Fibroblast of skin of scalp (primary cell): ENCODE data around the gene SMPD2.
A peak's percentile ranks its signal among the peaks of the same experiment; 100 is the strongest.
"Not testable (repeated sequence)": the region's sequence is repeated elsewhere in the genome, so short reads cannot be mapped to it uniquely, and the experiment has no call there.

Experiments
- DNase-seq: peaks from one replicate; pipeline ENCODE4 v3.0.0-alpha.2; 2013

The SMPD2 gene

GRCh38 chr6:109447087-109447486, 6.6 kb downstream of the SMPD2 start:
- no peak for DNase-seq

- DNase-seq = no peak
Measured at GRCh38 chr6:109447878-109448555, 7.5 kb downstream of the SMPD2 start.

- no peak for DNase-seq
Measured at GRCh38 chr6:109448615-109449014, 8.1 kb downstream of the SMPD2 start.

- no peak for DNase-seq
Measured at GRCh38 chr6:109449064-109449794, 8.7 kb downstream of the SMPD2 start.

- DNase-seq = no peak
Measured at GRCh38 chr6:109449795-109450673, 9.5 kb downstream of the SMPD2 start.

DNA sequence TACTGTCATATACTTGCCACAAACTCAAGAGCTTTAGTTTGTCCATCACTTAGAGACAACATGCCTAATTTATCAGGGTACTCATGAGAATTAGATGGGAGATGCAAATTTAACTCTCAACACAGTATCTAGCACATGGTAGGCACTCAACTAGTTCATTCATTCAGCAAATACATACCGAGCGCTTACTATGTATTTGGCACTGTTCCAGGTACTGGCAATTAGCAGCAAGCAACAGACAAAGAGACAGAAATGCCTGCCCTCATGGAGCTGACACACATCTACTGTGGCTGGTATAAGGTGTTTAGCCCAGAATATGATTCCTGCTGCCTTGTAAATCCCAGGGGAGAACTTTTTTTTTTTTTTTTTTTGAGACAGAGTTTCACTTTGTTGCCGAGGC, 10.3 kb downstream of the SMPD2 start:
- no peak for DNase-seq

GRCh38 chr6:109451376-109451775, 10.9 kb downstream of the SMPD2 start:
- no peak for DNase-seq

GRCh38 chr6:109452181-109452580, 11.7 kb downstream of the SMPD2 start:
- no peak for DNase-seq

GRCh38 chr6:109453156-109453555, 12.6 kb downstream of the SMPD2 start:
- DNase-seq = no peak

DNA sequence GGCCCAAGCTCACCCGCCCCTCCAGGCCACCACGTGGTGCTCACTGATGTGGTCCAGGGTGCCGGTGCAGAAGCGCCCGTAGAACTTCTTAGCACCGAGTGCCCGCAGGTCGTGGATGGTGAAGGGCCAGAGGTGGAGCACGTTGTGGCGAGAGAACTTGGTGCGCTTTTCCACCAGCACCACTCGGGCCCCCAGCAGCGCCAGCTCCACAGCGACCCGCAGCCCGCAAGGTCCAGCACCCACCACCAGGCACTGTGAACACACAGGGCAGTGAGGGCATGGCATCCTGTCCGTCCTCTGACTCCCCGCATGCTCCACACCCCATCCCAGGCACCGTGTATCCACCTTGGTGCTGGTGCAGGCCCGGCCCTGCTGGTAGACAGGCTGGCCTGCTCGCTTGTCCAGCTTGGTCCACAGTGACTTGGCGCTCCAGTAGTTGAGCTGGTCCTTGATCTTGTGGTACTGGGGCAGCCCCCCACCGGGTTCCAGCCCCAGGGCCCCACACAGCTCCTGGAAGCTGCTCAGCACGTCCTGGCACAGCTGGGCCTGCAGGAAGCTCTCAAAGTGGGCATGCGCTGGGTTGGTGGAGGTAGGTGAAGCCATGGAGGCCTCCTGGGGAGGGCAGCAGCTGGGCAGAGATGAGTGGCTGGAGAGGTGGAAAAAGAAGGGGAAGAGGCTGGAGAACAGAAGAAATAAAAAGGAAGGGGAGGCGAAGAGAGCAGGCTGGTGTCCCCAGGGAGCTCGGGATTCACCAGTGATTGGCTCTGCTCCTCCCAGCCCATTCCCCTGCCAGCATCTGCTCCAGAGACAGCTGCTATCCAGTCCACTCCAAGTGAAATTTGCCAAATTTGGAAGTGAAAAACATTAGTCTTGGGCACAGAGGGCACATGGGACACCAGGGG, 13.3 kb downstream of the SMPD2 start:
- DNase-seq = peak; percentile 90

DNA sequence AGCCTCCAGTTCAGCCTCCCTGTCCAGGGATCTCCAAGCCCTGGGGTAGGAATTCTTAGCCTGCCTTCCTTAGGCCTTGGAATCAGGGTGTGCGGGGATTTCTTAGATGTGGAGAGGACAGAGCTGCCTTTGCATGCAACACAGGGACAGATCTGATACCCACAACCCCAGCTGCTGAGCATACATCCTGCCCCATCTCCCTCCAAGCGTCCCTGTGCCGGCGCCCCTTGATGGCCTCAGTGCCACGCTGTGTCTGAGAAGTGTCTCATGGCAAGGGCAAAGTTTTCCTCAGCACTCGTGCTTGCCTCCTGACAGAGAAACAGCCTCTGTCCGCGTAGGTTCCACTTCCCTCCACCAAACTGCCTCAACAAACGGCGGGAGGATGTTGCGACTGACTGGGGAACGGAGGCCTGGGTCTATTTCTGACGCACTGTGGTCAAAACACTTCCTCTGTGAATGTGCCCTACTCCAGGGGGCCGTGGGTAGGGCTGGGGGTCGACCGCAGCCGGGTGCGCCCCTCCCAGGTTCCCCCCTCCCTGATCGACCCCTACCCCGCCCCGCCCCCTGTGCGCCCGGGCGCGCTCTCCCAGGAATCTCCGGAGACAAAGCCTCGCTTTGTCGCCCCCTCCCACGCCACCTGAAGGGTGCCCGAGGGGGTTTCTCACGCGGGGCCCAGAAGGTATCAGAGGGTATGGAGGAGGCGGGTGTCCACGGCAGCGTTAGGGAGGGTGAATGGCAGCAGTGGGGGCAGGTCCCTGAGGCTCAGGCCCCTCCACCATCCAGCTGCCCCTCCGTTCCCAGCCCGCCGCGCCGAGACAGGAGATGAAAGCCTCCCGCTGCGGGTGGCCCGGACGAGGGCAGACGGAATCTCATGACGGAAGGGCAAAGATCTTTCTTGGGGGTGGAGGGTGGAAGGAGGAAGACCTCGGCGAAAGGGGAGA, 14.2 kb downstream of the SMPD2 start:
- no peak for DNase-seq

- DNase-seq = peak; percentile 78
Measured at GRCh38 chr6:109455437-109456110, 15.1 kb downstream of the SMPD2 start, which contains the start of gene MICAL1. MICAL1 (minus strand) TSS chr6:109455772; CDS start chr6:109454196, 1,576 bp downstream.

- no peak for DNase-seq
Measured at GRCh38 chr6:109456111-109456583, 15.6 kb downstream of the SMPD2 start.

DNA sequence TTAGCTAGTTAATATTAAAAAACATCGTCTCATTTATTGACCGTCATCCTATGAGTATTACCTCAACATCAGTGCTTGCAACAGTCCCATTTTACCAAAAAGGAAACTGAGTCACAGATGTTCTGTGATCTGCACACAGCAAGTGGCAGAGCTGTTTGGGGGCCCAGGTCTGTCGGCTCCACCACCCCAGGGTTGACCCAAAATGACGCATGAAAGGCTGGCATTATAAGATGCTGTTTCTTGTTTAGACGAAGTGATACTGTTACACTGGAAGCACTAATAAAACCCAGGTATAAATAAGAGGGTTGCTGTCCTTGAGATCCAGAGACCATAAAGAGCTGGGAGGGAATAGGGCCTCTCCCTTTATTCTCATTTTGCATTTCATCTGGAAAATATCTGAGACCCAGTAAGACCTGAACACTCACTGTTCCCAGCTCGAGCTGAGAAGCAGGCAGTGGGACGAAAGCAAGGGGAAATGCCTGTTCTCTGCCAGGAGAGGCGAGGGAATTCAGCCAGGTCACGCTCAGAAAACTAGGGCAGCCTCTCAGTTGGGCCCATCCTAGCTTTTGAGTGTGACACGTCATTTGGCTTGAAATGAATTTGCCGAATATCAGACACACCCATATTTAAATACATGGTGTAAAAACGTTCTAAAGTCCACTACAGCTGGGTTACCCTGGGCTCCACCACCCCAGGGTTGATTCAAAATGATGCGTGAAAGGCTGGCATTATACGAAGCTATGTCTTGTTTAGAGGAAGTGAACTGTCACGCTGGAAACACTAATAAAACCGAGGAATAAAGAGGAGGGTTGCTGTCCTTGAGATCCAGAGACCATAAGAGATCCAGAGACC, 16.4 kb downstream of the SMPD2 start:
- peak; percentile 35 for DNase-seq

DNA sequence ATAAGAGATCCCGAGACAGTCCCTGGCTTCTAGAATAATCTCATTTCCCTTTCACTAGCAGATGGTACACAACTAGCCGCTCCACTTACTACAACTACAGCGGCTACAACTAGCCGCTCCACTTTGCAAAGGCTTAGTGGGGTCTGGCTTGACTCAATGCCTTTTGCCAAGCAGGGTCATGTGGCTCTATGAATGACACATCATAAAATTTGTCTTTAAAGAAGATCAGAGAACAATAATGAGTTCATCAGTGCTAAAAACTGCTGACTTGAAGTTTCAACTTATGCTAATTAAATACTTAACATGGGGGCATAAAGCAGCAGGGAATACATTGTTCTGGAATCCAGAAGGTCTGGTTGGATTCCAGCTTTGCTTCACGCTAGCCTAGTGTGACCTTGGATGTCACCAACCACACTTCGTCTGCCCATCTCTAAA, 17.1 kb downstream of the SMPD2 start:
- no peak for DNase-seq

DNA sequence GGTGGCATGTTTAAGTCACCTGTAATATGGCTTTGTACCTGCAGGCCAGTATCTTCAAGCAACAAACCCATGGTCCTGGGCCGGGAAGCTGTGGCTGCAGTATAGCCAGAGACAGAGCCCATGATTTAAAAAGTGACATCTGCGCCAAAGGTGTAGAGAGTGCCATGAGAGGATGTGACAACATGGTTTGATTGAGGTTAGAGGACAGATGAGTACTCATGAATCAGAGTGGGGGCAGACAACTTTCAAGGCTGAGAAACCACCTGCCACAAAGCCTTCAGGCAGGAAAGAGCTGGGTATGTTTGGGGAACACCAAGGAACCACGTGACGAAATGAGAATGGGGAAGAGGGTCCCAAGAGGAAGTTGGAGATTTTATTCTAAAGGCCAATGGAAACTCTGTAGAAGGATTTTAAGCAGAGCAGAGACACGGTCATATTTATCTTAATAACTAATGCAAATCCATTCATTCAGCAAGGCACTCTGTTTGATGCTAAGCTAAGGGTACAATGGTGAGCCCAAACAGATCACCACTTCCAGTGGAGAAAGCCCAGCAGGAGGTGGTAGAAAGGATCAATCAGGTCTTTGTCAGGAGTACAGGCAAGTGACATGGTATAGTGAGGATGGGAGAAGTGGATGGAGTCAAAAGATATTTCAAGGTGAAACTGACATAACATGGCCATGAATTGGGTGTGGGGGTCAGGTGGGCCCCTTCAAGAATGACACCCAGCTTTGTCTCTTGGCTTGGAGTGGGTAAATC, 18.4 kb downstream of the SMPD2 start:
- DNase-seq = no peak

GRCh38 chr6:109460161-109460829, 19.8 kb downstream of the SMPD2 start:
- DNase-seq = no peak

DNA sequence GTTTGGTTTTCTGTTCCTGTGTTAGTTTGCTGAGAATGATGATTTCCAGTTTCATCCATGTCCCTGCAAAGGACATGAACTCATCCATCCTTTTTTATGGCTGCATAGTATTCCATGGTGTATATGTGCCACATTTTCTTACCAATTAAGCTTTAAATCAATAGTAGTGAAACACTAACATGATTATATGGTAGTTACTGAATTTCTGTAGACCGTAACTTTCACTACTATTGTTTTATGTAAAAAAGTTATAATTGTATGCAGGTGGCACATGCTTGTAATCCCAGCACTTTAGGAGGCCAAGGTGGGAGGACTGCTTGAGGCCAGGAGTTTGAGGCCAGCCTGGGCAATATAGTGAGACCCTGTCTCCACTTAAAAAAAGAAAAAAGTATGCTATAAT, 20.7 kb downstream of the SMPD2 start:
- DNase-seq = not testable (repeated sequence)
